GM12875 (cell line): ENCODE results near the gene PGAP3.

ENCODE experiments used
- H3K4me3 ChIP-seq: one replicate; pipeline ENCODE4 v1.5.1; 2011; ENCODE audit warnings: low read depth, low read length, control low read depth
- TF ChIP-seq, protein P1 (sequence below): IDR thresholded peaks from 2 replicates; pipeline ENCODE4 v1.5.1; 2011; ENCODE audit warnings: low read depth, mild to moderate bottlenecking, control low read depth, inconsistent platforms, low read length, moderate library complexity, borderline replicate concordance; ENCODE audit not compliant: insufficient read depth

Gene PGAP3

DNA sequence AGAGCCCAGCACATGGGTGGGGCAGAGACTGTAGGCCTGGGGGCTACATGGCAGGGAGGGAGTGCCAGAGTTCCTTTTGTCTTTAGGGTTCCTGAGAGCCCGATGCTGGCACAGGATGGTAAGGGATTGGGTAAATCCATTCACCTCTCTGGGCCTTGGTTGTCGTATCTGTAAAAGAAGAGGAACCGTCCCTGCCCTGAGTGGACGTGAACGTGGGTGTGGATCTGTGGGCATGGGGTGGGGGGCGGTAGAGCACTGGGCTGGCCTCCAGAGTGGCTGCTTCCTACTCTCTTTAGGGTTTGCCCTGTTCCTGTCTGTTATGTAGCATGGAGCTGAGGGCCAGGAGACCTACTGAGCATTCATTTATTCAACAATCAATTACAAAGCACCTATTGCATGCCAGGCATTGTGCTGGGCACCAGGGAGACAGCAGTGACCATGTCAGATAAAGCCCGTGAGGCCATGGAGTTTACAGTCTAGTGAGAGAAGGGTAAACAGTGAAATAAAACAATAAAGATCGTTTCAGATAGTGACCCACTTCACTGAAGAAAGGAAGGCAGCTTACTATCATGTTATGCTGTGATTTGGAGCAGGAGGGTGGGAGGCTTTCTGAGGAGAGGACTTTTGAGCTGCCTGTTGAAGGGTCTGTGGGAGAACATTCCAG lies 35.8 kb downstream of the PGAP3 start:
- TF ChIP-seq, protein P1, sequence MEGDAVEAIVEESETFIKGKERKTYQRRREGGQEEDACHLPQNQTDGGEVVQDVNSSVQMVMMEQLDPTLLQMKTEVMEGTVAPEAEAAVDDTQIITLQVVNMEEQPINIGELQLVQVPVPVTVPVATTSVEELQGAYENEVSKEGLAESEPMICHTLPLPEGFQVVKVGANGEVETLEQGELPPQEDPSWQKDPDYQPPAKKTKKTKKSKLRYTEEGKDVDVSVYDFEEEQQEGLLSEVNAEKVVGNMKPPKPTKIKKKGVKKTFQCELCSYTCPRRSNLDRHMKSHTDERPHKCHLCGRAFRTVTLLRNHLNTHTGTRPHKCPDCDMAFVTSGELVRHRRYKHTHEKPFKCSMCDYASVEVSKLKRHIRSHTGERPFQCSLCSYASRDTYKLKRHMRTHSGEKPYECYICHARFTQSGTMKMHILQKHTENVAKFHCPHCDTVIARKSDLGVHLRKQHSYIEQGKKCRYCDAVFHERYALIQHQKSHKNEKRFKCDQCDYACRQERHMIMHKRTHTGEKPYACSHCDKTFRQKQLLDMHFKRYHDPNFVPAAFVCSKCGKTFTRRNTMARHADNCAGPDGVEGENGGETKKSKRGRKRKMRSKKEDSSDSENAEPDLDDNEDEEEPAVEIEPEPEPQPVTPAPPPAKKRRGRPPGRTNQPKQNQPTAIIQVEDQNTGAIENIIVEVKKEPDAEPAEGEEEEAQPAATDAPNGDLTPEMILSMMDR: no peak
- H3K4me3 ChIP-seq: no peak overlapping the region

DNA sequence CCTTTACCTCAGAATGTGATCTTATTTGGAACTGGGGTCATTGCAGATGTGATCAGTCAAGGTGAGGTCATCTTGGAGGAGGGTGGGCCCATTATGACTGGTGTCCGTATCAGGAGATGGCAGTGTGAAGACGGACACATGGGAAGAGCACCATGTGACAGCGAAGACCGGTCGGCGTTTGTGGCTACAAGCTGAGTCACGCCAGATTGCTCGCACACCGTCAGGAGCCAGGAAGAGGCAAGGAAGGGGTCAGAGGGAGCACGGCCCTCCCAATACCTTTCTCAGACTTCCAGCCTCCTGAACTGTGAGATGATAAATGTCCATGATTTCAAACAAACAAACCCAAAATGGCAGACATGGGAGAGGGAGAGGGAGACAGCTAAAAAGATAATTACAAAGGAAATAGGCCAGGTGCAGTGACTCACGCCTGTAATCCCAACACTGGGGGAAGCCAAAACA lies 37.7 kb downstream of the PGAP3 start:
- TF ChIP-seq, protein P1: no peak

DNA sequence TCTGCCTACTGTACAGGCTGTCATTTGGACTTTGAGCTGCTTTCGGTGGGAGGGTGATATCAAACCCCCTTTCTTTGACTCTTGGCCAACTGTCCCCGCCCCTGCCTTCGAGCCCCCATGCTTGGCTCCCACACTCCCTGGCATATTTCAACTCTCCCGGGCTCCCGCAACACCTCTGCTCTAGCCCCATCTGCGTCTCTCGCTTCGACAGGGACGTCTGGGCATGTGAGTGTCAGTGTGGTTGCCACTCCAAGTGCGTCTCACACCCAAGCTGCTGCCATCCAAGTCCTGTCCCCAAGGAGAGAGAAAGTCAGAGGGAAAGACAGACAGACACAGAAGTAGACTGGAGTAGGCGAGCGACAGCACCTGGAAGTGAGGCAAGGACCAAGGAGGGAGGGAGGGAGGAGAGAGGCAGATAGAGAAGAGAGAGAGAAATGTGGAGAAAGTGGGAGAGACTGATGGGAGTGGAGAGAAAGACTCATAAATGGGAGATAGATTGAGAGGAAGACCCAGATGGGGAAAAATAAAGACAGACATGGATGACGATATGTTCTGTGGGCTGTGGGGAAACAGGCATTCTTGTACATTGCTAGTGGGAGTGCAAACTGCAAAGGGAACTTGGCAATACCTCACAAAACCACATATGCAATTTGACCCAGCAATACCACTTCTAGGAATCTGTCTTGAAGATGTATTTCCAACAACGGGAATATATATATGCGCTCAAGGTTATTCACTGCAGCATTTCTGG lies 39.1 kb downstream of the PGAP3 start:
- TF ChIP-seq, protein P1: no peak
- H3K4me3 ChIP-seq: no peak overlapping the region

More for the DNA sequence above, 37.7 kb downstream of the PGAP3 start:
- no peak overlapping the region for H3K4me3 ChIP-seq

DNA sequence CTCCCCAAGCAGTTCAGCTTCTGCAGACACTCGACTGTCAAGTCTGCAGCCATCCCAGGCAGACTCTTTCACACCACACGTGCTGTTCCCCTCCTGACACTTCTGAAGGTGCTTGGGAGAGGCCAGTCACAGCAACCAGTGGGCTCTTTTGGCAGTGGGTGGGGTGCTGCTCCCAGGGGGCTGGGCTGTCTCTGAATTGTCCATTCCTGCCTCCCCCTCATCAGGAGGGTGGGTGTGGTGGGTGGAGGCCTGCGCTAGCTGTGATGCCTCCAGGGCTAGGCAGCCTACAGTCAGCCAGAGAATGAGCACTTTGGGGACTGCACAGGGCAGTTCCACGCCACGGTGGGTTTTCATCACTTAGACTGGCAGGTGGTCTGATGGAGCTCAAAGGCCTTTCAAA lies 40.6 kb downstream of the PGAP3 start:
- H3K4me3 ChIP-seq: no peak overlapping the region
- TF ChIP-seq, protein P1: no peak

DNA sequence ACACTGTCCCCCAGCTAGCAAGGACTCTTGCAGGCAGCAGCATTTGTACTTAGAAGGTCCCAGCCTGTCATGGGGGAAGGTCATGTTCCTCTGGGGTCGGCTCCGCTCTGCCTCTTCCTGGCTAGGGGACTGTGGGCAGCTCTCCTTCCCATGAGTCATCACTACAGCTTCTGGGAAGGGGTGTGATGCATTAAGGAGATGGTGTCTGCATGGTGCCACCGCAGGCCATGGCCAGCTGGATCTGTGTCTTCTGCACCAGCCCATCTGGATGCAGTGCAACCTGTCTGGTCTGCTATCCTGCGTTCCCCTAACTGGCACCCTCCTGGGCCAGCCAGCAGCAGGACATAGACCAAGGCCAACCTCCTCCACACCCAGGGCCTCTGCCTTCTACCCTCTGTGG lies 44.6 kb downstream of the PGAP3 start:
- TF ChIP-seq, protein P1: no peak
- no peak overlapping the region for H3K4me3 ChIP-seq

DNA sequence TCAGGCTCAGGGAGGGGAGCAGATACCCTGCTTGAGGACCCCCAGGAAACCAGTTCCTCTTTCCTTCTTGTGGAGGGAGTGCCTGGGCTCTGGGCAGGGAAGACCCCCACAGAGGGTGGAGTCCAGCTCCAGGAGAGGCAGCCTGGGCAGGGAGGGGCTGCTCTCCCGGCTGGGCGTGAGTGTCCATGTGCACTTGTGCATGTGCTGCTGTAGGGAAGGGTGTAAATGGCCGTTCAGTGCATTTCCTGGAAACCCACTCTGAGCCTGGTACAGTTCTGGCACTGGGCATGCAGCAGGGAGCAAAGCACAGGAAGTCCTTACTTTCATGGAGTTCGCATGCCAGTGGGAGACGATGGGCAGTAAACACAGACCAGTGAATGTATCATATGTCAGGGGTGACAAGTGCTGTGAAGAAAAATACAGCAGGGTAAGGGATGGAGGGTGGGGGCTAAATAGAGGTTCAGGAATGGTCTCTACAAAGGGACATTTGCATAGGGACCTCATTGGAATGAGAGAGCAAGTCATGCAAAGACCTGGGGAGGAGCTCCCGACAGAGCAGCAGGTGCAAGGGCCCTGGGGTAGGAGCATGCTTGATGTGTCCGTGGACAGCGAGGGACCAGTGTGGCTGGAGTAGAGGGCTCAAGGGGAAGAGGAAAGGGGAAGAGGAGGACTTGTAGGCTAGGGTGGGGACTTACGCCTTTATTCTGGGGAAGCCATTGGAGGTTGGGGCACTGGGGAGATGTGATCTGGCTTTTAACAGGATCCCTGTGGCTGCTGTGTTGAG lies 45.4 kb downstream of the PGAP3 start:
- TF ChIP-seq, protein P1: no peak
- no peak overlapping the region for H3K4me3 ChIP-seq

DNA sequence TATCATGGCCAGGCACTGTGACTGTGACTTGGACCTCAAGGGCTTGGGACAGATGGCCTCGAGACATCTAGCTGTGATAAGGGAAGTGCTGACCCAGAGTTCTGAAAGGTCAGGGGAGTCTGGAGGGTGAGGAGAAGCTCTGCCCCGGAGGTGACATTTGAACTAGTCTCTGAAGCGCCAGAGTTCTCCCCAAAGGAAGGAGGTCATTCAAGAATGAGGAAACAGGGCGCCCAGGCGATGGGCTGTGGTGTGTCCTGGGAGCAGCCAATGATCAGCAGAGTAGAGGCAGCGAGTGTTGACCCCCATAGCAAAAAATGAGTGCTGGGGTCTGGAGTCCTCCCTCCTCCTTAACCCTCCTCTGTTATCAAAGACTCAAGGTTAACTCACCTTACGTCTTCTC lies 46.0 kb downstream of the PGAP3 start:
- no peak overlapping the region for H3K4me3 ChIP-seq
- TF ChIP-seq, protein P1: no peak
